Tibial nerve (tissue), 4 donors: ENCODE measurements around the gene CAMKK1. TPM values are rescaled to one million over a fixed set of nuclear protein-coding genes. Genes with fewer than 3 reads are reported as not detected.

Experiments used
- DNase-seq, 2 donors: peaks; one replicate each; pipeline ENCODE4 v3.0.0-alpha.2; 2019; ENCODE audit warnings: low spot score in 2 of 2
- H3K27ac ChIP-seq, 4 donors: fragments of 200-600 bp; sonication (generic) in 3 of 4; one replicate each; pipeline ENCODE4 v1.5.1; 2017 to 2019; ENCODE audit warnings: mild to moderate bottlenecking in 1 of 4
- H3K27me3 ChIP-seq, 2 donors: fragments of 200-600 bp; sonication (generic) in 1 of 2; one replicate each; pipeline versions ENCODE4 v1.5.1 to v1.6.0; 2017 to 2019
- H3K36me3 ChIP-seq, 3 donors: fragments of 200-600 bp; sonication (generic); one replicate each; pipeline ENCODE4 v1.5.1; 2018 to 2019
- H3K4me1 ChIP-seq, 4 donors: fragments of 200-600 bp; sonication (generic) in 3 of 4; one replicate each; pipeline ENCODE4 v1.5.1; 2017 to 2019
- H3K4me3 ChIP-seq, 4 donors: fragments of 200-600 bp; sonication (generic) in 3 of 4; one replicate each; pipeline ENCODE4 v1.5.1; 2017 to 2019; ENCODE audit warnings: mild to moderate bottlenecking in 1 of 4, moderate library complexity in 1 of 4
- H3K9me3 ChIP-seq, 4 donors: fragments of 200-600 bp; sonication (generic) in 3 of 4; one replicate each; pipeline ENCODE4 v1.5.1; 2017 to 2019
- CTCF ChIP-seq, 5 experiments: fragments of 200-600 bp in 3 of 5; fragments of 450-650 bp in 2 of 5; sonication (generic) in 3 of 5; IDR thresholded peaks; one replicate each; pipeline ENCODE4 v1.5.1; 2016 to 2019; ENCODE audit warnings: antibody characterized with exemption in 5 of 5, mild to moderate bottlenecking in 3 of 5, moderate library complexity in 2 of 5
- EP300 ChIP-seq, 2 donors: sonication (generic); formaldehyde crosslinking; IDR thresholded peaks; one replicate each; pipeline ENCODE4 v1.6.1; 2017; ENCODE audit warnings: antibody characterized with exemption in 2 of 2, mild to moderate bottlenecking in 1 of 2
- POLR2A ChIP-seq, 2 donors: fragments of 450-650 bp; IDR thresholded peaks; one replicate each; pipeline ENCODE4 v1.6.1; 2017; ENCODE audit warnings: antibody characterized with exemption in 2 of 2, mild to moderate bottlenecking in 2 of 2, moderate library complexity in 2 of 2
- WGBS, 2 donors: methylation state at CpG; one replicate each; pipeline ENCODE4 v1.1.5; 2018; 5-methylcytosine and 5-hydroxymethylcytosine counted together
- total RNA-seq, 4 donors: library from RNA; depleted of rRNA; stranded (reverse); fragments of >200 nt; gene quantifications; one replicate each; pipeline ENCODE4 v1.1.0, GENCODE V29; 2016

Gene CAMKK1
- total RNA-seq, 4 donors from 2014 or later: 4.4 to 15.3 (median 7.3) TPM

- no peak for DNase-seq
- no peak overlapping the region for H3K27ac ChIP-seq
- H3K36me3 ChIP-seq: peaks cover 6 to 98% (median 22%) of the 10 kb centered on the region in 3 donors
- no peak for TF ChIP-seq POLR2A (IDR thresholded peaks at IDR 0.05)
- TF ChIP-seq EP300 (IDR thresholded peaks at IDR 0.05): no peak
- TF ChIP-seq CTCF (IDR thresholded peaks at IDR 0.05): no peak
- 93 to 95% methylated on average over 15 of the region's 15 CpGs for WGBS, 2 donors
- no peak overlapping the region for H3K4me3 ChIP-seq
- no peaks in the 10 kb centered on the region for H3K27me3 ChIP-seq
- no peaks in the 10 kb centered on the region for H3K9me3 ChIP-seq
- no peaks in the 10 kb centered on the region for H3K4me1 ChIP-seq
These were observed 79.7 kb downstream of the CAMKK1 start for GRCh38 chr17:3813171-3813570.

GRCh38 chr17:3812771-3813170, 80.1 kb downstream of the CAMKK1 start:
- H3K4me3 ChIP-seq: no peak overlapping the region
- WGBS, 2 donors: 90 to 93% methylated on average over 12 of the region's 12 CpGs
- H3K9me3 ChIP-seq: no peaks in the 10 kb centered on the region
- peaks cover 6 to 98% (median 22%) of the 10 kb centered on the region in 3 donors for H3K36me3 ChIP-seq
- no peak overlapping the region for H3K27ac ChIP-seq
- H3K4me1 ChIP-seq: no peaks in the 10 kb centered on the region
- H3K27me3 ChIP-seq: no peaks in the 10 kb centered on the region
- TF ChIP-seq CTCF (IDR thresholded peaks at IDR 0.05) (no peak), EP300 (IDR thresholded peaks at IDR 0.05) (no peak), POLR2A (IDR thresholded peaks at IDR 0.05) (no peak)
- DNase-seq: no peak

- no peaks in the 10 kb centered on the region for H3K9me3 ChIP-seq
- peaks cover 6 to 98% (median 22%) of the 10 kb centered on the region in 3 donors for H3K36me3 ChIP-seq
- no peak for DNase-seq
- no peaks in the 10 kb centered on the region for H3K27me3 ChIP-seq
- H3K27ac ChIP-seq: no peak overlapping the region
- no peak for TF ChIP-seq POLR2A (IDR thresholded peaks at IDR 0.05)
- no peak for TF ChIP-seq CTCF (IDR thresholded peaks at IDR 0.05)
- TF ChIP-seq EP300 (IDR thresholded peaks at IDR 0.05): no peak
- 85 to 89% methylated on average over 10 of the region's 10 CpGs for WGBS, 2 donors
- H3K4me3 ChIP-seq: no peak overlapping the region
- H3K4me1 ChIP-seq: no peaks in the 10 kb centered on the region
These were observed 80.6 kb downstream of the CAMKK1 start for GRCh38 chr17:3812284-3812683.

Other genes starting within 250 kb of the CAMKK1 start
- 100 to 1,000 TPM; 183 to 303 (median 249) TPM for gene TAX1BP3, start 224.5 kb downstream of the CAMKK1 start, total RNA-seq
- gene EMC6, start 224.2 kb downstream of the CAMKK1 start, total RNA-seq: 10 to 100 TPM; 12.6 to 23.4 (median 18.9) TPM
- gene P2RX5, start 196.9 kb downstream of the CAMKK1 start, total RNA-seq: under 1 TPM in 1 of 4 donors, not detected in 3; 0.42 TPM
- gene HASPIN, start 169.2 kb downstream of the CAMKK1 start, total RNA-seq: under 1 TPM in 1 of 4 donors, not detected in 3; 0.21 TPM
- 10 to 100 TPM; 11.1 to 17.5 (median 13.4) TPM for gene ITGAE, start 91.9 kb downstream of the CAMKK1 start, total RNA-seq
- gene NCBP3, start 46.8 kb downstream of the CAMKK1 start, total RNA-seq: 10 to 100 TPM; 17.3 to 31.5 (median 21.3) TPM
- 1 to 10 TPM in 3 of 4 donors, under 1 TPM in 1; 0.87 to 8.6 (median 4.9) TPM for gene P2RX1, start 23.4 kb upstream of the CAMKK1 start, total RNA-seq
- 10 to 100 TPM in 2 of 4 donors, 1 to 10 TPM in 2; 5.9 to 12.9 (median 9.1) TPM for gene ATP2A3, start 71.4 kb upstream of the CAMKK1 start, total RNA-seq
- 10 to 100 TPM; 67.1 to 93.9 (median 73.6) TPM for gene ZZEF1, start 250.0 kb upstream of the CAMKK1 start, total RNA-seq